RWPE2 (cell line): ENCODE data around the gene CLMP.

Source experiments
- ATAC-seq: fragments of 200-7000 bp; cut with Tn5 transposase; 3 replicates; pipeline ENCODE4 v1.9.1; 2021; ENCODE audit warnings: low read depth
- DNase-seq: peaks from one replicate; pipeline ENCODE4 v3.0.0-alpha.2; 2020; ENCODE audit warnings: low spot score
- H3K27ac ChIP-seq: fragments of 450-650 bp; 2 replicates; pipeline ENCODE4 v1.5.1; 2017; ENCODE audit warnings: mild to moderate bottlenecking; ENCODE audit not compliant: poor library complexity, severe bottlenecking
- H3K27me3 ChIP-seq: fragments of 250-450 bp; sonication (Bioruptor Pico); 2 replicates; pipeline ENCODE4 v1.5.1; 2021; ENCODE audit warnings: mild to moderate bottlenecking, moderate library complexity; ENCODE audit not compliant: insufficient read depth, poor library complexity, severe bottlenecking
- H3K36me3 ChIP-seq: fragments of 250-450 bp; sonication (Bioruptor Pico); 2 replicates; pipeline ENCODE4 v1.5.1; 2020; ENCODE audit warnings: low read depth, mild to moderate bottlenecking, moderate library complexity
- H3K4me1 ChIP-seq: fragments of 250-450 bp; sonication (Bioruptor Pico); 2 replicates; pipeline ENCODE4 v1.5.1; 2021; ENCODE audit warnings: mild to moderate bottlenecking, moderate library complexity; ENCODE audit not compliant: insufficient read depth, poor library complexity, severe bottlenecking
- H3K4me3 ChIP-seq: fragments of 250-450 bp; sonication (Bioruptor Pico); 2 replicates; pipeline ENCODE4 v1.5.1; 2021; ENCODE audit warnings: mild to moderate bottlenecking, moderate library complexity; ENCODE audit not compliant: severe bottlenecking
- H3K9me3 ChIP-seq: fragments of 250-450 bp; sonication (Bioruptor Pico); 2 replicates; pipeline ENCODE4 v1.5.1; 2021; ENCODE audit warnings: mild to moderate bottlenecking, moderate library complexity; ENCODE audit not compliant: severe bottlenecking
- TF ChIP-seq, protein P1 (sequence below): fragments of 450-650 bp; IDR thresholded peaks from one replicate; pipeline ENCODE4 v1.5.1; 2017; ENCODE audit warnings: mild to moderate bottlenecking, moderate library complexity; ENCODE audit not compliant: poor library complexity, severe bottlenecking

Gene CLMP

GRCh38 chr11:123190518-123190917 is 4.5 kb downstream of the CLMP start:
- DNase-seq (no peak), ATAC-seq (no peak)
- peaks cover 24% of the 10 kb centered on the region for H3K36me3 ChIP-seq
- H3K4me1 ChIP-seq, result peaks cover 36% of the 10 kb centered on the region
- no peaks in the 10 kb centered on the region for H3K27me3 ChIP-seq
- no peak overlapping the region for H3K4me3 ChIP-seq
- H3K9me3 ChIP-seq, result no peaks in the 10 kb centered on the region
- no peak overlapping the region for H3K27ac ChIP-seq
- TF ChIP-seq, protein P1, sequence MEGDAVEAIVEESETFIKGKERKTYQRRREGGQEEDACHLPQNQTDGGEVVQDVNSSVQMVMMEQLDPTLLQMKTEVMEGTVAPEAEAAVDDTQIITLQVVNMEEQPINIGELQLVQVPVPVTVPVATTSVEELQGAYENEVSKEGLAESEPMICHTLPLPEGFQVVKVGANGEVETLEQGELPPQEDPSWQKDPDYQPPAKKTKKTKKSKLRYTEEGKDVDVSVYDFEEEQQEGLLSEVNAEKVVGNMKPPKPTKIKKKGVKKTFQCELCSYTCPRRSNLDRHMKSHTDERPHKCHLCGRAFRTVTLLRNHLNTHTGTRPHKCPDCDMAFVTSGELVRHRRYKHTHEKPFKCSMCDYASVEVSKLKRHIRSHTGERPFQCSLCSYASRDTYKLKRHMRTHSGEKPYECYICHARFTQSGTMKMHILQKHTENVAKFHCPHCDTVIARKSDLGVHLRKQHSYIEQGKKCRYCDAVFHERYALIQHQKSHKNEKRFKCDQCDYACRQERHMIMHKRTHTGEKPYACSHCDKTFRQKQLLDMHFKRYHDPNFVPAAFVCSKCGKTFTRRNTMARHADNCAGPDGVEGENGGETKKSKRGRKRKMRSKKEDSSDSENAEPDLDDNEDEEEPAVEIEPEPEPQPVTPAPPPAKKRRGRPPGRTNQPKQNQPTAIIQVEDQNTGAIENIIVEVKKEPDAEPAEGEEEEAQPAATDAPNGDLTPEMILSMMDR, result no peak

DNA sequence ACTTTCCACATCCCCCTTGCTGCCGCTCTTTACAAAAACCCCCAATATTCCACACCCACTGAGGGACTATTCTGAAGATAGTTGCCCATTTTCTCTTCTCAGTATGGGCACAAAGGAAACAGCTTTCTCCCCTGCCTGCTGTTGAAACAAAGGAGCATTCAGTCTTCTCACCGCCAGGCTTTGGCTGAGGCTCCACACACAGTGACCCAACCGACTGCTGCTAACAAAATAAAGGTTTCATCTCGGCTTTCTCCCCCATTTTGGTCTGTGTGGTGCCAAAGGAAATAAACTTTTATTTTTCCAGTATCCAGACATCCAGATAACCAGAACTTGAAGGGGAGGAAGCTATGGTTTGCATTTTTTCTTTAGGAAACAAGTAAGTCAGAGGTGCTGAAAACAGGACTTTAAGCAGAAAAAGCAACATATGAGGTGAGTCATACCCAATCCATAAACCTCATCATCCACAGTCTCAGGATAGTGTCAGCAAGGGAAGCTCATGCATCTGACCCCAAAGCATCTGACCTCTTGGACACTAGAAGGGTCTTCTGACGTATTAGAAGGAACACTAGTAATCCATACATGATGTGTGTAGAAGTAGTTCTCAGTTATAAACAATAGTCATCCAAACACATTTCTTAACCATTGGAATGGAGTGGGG is 6.4 kb downstream of the CLMP start:
- DNase-seq, result no peak
- H3K27ac ChIP-seq, result peak overlapping the region; percentile 67
- ATAC-seq, result peak; percentile 56
- no peaks in the 10 kb centered on the region for H3K27me3 ChIP-seq
- H3K36me3 ChIP-seq, result peaks cover 30% of the 10 kb centered on the region
- TF ChIP-seq, protein P1, result no peak
- H3K4me3 ChIP-seq, result no peak overlapping the region
- peaks cover 53% of the 10 kb centered on the region for H3K4me1 ChIP-seq
- H3K9me3 ChIP-seq, result no peaks in the 10 kb centered on the region

GRCh38 chr11:123187665-123188507 is 7.2 kb downstream of the CLMP start:
- no peaks in the 10 kb centered on the region for H3K27me3 ChIP-seq
- peaks cover 55% of the 10 kb centered on the region for H3K4me1 ChIP-seq
- H3K36me3 ChIP-seq, result peaks cover 27% of the 10 kb centered on the region
- no peak overlapping the region for H3K4me3 ChIP-seq
- H3K9me3 ChIP-seq, result no peaks in the 10 kb centered on the region
- no peak for ATAC-seq
- no peak for DNase-seq
- TF ChIP-seq, protein P1, result no peak
- H3K27ac ChIP-seq, result peak overlapping the region; percentile 67

DNA sequence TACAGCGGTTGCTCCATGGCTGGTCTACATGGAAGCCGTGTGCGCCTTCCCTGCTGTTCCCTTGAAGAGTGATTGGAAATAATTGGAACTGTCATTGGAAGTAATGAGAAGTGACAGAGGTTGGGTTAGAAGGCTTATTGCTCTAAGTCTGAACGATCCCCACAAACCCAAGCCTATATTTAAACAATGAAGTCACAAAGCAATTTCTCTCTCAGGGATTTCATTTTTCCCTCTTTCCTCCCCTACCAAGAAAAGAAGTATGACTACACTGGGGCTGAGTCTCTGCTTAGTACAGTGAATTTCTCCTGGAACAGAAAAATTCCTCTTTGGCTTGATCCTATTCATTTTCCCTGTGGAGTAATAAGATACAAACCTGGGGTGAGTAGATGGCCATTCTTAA is 7.8 kb downstream of the CLMP start:
- Histone ChIP-seq H3K4me1 (peaks cover 53% of the 10 kb centered on the region), H3K4me3 (no peak overlapping the region), H3K27me3 (no peaks in the 10 kb centered on the region), H3K9me3 (no peaks in the 10 kb centered on the region), H3K27ac (peak overlapping the region; percentile 67), H3K36me3 (peaks cover 20% of the 10 kb centered on the region)
- no peak for ATAC-seq
- TF ChIP-seq, protein P1, result no peak
- DNase-seq, result no peak
